ENCODE measurements around the gene NEO1.
A peak's percentile ranks its signal among the peaks of the same experiment; 100 is the strongest.

The NEO1 gene

DNA sequence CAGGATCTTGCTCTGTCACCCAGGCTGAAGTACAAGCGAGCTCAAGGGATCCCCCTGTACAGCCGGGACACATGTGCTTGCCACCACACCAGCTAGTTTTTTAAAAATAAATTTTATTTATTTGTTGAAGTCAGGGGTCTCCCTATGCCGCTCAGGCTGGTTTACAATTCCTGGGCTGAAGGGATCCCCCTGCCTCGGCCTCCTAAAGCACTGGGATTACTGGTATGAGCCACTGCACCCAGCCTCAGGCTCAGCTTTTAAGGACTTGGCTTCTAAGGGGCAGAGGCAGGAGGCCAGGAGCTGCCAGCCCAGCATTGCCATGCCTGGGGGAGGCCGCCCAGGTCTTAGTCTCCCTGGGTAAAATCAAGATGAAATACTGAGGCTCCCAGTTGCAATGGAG, 279.2 kb downstream of the NEO1 start:
- no peak for DNase-seq (ENCODE audit: low spot score)

DNA sequence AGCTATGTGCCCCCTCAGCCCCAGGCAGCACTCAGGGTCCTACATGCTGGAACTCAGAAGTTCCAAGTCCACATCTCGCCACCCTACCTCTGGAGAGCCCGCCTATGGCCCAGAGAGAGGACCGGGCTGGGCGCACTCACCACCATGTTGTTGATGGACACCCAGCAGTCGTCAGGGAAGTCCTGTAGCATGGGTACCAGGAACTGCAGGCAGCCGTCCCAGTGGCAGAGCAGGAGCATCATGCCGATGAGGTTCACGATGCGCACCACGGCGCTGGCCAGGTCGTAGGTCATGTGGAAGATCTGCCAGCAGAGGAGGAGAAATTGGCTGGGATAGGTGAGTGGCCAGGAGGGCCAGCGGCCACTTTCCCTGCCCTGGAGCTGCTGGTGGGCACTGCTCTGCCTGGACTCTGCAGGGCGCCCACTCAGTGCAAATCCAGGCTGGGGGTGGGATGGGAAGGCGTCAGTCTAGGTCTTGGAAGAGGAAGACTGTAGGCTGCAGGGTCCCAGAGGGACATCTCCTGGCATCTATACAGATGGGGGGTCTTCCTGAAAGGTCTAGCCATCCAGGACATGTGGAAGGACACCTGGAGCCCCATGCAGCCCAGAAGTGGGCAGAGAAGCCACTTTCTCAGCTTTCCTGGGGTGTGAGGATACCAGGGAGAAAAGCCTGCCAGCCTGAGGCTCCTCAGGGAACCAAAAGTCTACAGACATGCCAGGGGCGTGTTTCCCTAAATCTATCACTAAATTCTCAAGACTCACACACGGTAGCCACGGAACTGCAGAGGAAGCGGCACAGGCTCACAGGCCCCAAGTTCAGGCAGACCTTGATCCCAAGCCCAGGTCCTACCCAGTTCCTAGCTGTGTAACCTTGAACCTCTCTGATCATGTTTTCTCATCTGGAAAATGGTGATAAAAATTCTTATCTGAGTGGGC, 280.0 kb downstream of the NEO1 start:
- DNase-seq (ENCODE audit: low spot score): no peak

DNA sequence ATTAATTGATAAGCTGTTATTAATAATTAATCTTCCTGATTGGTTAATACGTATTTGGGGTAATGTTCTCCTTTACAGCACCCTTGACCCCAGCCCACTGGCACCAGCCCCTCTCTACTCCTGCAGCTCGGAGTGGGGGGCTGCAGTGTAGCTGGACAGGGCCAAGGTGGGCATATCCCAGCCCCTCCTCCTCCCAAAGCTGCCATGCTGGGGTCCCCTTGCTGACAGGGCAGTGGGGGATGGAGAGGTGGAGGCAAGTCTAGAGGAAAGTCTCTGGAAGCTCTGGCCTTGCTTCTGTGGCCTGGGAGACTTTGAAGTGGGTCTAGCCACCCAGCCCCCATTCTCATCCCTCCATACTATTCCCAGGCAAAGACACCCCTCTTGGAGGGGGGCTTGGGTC, 280.7 kb downstream of the NEO1 start:
- no peak for DNase-seq (ENCODE audit: low spot score)

DNA sequence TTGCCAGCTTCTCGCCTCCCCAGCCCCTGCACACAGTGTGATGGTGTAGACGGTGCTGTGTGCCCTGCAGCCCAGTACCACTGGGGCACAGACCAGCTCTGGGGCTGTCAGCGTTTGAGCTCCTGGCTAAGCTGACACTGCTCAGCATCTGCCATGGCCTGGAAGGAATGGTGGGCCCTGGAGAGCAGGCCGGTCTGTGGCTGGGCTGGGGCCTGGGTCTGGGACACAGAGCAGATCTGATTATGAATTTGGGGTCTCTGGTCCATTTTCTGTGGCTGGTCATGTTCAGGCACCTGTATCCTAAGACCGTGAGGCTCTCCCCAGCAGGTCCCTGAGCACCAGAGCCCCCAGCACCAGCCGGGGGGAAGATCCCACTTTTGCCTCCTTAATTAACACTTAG, 281.8 kb downstream of the NEO1 start:
- no peak for DNase-seq (ENCODE audit: low spot score)

DNA sequence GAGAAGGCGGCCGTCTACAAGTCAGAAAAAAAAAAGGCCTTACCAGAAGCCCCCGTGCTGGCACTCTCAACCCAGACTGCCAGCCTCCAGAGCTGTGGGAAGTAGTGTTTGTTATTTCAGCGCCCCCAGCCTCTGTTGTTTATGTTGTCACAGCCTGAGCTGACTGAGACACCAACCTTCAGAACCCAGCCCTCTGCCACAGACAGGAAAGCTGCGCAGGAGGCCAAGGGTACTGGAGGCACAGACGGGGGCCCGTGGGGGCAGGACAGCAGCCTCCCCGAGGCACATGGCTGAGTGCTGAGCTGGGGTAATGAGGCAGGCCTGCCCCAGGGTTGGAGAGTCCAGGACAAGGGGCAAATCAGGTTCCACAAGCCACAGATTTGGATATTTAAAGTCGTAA, 282.8 kb downstream of the NEO1 start:
- DNase-seq (ENCODE audit: low spot score): no peak

DNA sequence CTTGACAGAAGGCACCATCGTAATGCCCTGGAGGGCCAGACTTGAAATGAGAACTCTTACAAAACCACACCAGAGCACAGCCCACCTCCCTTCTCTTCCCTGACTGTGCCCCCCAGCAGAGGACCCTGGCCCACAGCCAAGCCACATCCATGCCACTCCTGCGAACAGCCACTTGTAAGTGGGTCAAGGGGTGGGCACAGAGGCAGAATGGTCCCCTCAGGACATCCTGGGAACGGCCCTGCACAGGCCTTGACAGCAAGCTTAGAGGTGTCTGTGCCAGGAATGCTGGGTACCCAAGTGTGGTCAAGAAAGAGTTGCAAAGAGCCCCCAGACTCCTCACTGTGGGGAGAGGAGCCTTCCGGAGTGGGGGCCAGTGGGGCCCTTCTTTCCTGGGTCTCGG, 283.2 kb downstream of the NEO1 start:
- no peak for DNase-seq (ENCODE audit: low spot score)

DNA sequence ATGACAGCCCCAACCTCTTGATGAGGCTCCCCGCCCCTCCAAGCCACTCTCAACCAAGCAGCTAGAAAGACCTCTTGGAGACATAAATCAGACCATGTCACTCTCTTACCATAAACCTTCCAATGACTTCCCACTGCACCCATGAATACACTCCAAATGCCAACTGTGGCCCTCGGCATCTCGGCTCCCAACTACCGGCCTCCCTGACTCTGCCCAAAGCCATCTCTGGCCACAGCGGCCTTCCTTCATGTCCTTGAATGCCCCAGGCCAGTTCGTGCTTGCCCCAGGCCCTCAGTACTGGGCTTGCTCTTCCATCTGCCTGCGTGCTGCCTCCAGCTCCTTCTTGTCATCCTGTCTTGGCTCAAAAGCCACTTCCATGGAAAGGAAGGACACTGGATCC, 284.5 kb downstream of the NEO1 start:
- DNase-seq (ENCODE audit: low spot score): no peak

DNA sequence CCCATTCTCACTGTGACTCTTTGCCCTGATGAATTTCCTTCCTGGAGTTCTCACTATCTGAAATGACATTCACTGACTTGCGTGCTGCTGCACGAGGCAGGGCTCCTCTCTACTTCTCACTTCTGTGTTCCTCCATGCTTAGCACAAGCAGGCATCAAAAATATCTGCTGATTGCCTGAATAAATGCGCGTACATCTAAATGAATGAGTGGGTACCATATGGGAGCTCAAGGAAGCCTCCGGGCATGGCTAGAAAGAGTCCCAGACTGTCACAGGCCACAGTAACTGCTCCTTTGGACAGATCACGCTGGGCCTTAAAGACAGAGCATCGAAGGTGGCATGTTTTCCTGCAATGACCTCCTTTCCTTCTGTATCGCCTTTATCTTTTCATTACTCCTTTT, 284.9 kb downstream of the NEO1 start:
- DNase-seq (ENCODE audit: low spot score): no peak

DNA sequence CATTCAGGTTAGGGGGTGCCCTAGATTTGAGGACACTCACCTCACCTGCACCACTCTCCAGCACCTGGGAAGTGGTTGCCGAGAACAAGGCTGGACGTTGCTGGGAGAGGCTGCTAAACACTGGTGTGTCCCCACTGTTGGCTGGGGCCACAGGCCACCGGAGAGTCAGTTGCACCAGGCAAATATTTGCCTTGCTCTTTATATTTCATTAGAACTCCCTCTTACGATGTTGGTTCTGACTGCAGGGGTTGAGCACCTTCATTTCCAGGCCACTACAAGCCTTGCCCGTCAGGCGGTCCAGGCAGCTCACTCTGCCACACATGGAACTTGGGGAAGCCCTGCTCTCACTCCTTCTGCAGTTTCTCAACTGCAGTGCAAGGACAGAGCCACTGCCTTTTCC, 285.8 kb downstream of the NEO1 start:
- DNase-seq (ENCODE audit: low spot score): no peak

DNA sequence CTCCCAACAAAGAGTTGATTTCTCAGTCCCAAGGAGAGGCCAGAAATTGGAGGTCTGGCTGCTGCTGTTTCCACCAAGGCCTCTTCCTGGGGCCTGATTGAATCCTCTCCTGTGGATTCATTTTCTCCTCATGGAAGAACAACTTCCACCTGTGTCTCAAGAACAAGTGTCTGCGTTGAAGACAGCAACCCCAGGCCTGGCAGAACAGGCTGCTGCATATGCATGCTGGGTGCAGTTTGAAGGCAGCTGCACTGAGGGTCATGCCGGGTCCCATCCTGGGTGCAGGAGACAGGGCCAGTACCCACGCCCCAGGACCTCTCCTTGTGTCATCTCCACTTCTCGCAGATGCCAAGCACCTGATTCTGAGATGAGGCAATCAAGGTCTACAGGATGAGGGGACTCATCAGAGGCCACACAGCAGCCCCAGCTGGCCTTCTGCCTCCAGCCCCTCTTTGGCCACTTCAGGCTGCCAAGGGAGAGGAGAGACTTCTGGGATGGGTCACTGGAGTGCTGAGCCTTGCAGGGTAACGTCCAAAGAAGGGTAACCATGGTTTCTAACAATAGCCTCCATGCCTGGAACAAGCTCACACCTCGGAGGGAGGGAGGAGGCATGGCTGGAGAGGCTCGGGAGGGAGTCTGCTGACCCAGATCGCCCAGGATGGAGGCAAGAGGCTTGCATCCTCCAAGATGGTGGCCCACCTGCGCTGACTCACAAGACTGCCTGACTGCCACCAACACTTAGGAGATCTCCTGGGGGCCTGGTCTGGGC, 286.5 kb downstream of the NEO1 start:
- DNase-seq (ENCODE audit: low spot score): no peak

DNA sequence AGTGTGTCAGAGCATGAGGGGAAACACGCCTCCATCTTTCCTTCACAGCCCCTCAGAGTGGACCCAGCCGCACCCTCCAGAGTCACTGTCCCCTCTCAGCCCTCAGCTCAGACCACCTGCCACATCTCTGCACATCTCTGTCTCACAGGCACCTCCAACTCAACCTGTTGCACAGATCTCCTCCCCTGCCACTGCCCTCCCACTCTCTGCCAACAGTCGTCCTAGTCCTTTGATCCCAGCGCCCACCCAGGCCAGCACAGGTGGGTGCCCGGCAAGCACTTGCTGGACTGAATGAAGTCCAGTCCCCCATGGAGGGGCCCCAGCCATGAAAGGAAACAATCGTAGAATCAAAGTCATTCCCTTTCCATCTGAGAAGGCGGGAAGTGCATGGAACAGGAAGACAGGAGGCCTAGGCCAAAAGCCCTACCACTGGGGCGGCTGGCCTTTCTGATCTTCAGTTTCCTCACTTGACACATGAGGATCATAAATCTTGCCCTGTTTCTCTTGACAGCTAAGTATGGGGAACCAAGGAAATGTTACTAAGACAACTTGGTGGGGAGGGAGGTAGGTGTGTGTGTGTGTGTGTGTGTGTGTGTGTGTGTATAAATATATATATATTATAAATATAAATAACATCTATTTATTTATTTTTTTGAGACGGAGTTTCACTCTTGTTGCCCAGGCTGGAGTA, 288.4 kb downstream of the NEO1 start:
- no peak for DNase-seq (ENCODE audit: low spot score)

DNA sequence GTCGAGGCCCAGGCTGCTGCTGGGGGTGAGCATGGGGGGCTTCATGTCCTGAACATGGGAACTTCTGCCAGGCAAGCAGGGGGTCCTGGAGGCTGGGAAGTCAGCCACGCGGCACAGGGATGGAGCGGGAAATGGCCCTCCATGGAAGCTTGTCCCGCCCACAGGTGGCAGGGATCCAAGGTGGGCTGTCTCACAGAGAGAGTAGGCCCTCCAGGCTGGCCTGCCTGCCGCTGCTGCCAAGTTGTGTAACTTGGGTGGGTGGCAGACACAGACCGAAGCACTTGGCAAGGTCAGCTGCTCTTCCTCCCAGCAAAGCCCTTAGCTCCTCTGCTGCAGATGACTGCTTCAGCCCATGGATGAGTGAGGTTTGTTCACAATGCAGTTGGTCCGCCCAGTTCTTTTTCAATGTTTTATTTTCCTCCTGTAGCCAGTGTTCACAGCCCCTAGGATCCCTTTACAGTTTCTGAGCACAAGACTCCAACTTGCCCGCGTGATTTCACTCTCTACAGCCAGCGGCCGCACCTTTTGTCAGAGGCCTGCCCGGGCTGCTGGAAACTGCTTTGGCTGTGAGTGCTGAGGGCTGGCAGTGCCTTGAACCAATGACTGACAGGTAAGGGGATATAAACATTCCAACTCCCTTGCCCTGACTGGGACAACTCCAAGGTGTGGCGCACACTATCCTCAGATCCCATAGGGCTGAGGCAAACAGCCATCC, 289.8 kb downstream of the NEO1 start:
- DNase-seq (ENCODE audit: low spot score): no peak

DNA sequence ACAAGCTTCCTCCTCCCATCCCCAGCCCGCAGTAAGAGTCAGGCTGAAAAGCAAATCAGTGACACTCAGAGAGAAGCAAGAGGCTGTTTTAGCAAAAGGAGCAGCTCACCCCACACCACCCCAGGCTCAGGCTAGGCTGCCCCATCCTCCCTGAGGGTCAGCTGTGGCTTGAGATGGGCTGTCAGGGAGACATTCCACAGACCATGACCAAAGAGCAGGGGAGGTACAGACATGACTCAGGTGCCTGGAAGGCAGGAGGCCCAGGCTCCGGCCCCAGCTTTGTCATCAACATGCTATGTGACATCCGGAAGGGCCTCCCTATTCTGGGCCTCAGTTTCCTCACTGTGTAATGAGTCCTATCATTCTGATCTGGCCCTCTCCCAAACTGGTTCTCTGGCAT, 291.8 kb downstream of the NEO1 start:
- DNase-seq (ENCODE audit: low spot score): no peak

DNA sequence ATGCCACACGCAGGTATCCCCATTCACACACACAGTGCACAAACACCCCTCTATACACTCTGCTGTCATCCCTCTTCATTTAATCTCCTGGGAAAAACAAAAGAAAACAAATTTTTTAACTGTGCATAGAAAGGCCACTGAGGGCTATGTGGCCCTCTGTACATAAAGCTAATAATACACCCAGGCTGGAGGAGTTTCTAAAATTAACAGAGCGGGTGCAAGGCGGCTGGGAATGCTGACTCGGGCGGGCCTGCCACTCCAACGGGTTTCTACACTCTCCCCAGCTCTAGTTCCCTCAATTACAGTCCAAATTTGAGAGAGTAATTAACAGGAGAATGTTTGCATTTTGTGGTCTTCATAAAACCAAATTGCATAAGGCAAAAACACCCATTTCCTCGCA, 293.4 kb downstream of the NEO1 start:
- DNase-seq (ENCODE audit: low spot score): no peak

DNA sequence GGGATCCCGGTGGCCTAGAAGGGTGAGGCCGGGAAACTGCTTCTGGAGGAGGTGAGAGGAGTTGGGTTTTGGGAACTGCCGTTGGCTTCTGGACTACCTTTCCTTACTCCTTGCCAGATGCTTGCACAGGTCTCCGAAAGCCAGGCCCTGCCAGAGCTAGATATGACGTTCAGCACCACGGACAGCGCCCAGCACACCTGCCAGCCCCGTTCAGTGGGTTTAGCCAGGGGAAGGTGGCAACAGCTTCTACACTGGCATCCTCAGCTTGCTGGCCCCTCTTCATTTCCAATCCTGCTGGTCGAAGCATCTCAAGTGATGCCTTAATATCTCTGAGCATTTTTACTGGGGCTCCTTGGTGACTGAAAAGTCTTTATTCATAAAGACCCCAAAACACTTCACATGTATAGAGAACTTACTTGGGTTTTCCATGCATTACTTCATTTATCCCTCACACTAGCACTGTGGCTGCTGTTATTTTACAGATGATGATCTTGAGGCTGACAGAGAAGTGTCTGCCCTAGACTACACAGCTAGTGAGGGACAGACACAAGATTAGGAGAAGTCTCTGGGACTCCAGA, 294.6 kb downstream of the NEO1 start:
- peak; percentile 40 for DNase-seq (ENCODE audit: low spot score)

DNA sequence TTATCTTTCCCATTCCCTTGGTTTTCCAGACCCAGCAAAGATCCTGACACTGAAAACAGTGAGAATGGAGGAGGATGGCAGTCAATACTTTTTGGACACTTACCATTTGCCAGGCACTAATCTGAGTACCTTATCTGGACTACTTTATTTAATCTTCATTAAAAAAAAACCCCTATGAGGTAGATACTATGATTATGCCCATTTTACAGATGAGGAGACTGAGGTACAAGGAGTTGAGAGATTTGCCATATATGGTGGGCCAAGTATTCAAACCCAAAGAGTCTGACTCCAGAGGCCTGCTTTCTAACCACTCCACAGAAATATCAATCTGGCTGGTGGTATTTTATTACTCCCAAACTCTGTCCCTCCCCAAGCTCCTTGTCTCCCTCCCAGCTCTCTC, 296.9 kb downstream of the NEO1 start:
- no peak for DNase-seq (ENCODE audit: low spot score)

DNA sequence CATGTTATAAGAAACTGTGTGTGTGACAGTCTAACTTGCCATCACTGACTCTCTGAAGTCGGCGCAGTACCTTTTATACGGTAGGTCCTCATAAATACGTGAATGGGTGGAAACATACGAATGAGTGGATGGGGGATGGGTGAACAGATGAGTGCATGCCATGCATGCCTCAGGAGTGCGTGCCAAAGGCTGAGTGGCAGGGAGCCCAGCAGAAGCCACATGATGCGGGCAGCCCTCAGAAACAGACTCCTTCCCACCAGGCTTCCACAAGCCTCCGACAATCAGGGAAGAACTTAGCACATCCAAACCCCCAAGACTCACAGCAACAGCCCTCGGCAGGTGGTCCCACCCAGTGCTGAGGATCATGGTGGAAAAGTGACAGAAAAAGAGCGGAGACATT, 299.8 kb downstream of the NEO1 start:
- no peak for DNase-seq (ENCODE audit: low spot score)

DNA sequence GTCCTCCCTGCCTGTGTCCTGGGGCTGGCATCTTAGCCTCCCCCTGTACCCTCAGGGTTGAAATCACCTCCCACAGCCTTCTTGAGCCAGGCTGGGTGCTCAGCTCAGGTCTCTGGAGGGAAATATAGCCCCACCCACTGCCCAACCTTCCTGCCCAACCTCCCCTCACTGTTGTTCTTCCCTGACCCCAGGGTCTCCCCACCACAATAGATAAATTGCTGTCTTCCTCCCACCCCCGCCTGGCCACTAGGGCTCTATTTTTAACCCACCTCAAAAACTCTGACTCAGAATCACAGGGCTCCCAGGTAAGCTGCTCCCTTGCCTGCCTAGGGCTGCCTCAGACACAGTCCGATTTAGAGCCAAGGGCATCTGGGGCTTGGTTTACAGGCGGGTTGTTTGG, 301.5 kb downstream of the NEO1 start:
- no peak for DNase-seq (ENCODE audit: low spot score)

DNA sequence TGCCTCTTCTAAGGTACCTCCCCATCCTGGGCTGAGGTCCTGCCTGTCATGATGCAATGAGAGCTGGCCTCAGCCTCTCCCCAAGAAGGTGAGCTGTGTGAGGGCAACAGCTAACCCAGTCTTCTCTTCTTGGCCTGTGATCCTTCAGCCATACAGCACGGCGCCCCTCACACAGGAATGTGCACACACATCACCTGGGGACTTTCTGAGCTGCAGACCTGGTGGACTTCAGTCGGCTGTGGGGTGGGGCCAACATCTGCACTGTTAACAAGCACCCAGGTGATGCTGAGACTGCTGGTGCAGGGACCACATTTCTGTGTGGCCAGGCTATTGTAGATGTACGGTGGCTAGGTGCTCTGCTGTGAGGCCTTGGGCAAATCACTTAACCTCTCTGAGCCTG, 302.0 kb downstream of the NEO1 start:
- DNase-seq (ENCODE audit: low spot score): no peak
